ENCODE measurements around the gene AK8. TPM values are rescaled to one million over a fixed set of nuclear protein-coding genes. Genes with fewer than 3 reads are reported as not detected.

Gene AK8
- total RNA-seq, 6 experiments from 2014 or later, result 0.12 TPM; not detected in 4

DNA sequence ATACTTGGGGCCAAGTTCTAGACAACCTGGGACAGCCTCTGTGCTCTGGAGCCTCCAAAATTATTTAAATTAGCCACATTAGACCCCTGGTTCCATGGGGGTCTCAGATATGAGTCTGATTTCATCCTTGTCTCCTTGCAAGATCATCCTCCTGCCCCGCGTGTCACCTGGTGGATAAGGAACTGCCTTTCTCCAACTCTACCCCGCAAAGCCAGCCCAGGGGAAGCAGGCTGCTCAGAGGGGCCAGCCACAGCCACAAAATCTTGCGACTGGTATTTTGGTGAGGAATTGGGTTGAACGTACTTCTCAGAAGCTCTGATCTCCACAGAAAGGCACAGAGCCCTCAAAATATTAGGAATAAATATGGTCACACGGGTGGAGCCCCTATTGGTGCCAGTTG, 101.2 kb downstream of the AK8 start:
- WGBS (ENCODE audit: insufficient coverage, low coverage, low lambda C conversion rate, missing lambda C conversion rate), result 56% methylated on average over 4 of the region's 6 CpGs
- TF ChIP-seq, protein P1, sequence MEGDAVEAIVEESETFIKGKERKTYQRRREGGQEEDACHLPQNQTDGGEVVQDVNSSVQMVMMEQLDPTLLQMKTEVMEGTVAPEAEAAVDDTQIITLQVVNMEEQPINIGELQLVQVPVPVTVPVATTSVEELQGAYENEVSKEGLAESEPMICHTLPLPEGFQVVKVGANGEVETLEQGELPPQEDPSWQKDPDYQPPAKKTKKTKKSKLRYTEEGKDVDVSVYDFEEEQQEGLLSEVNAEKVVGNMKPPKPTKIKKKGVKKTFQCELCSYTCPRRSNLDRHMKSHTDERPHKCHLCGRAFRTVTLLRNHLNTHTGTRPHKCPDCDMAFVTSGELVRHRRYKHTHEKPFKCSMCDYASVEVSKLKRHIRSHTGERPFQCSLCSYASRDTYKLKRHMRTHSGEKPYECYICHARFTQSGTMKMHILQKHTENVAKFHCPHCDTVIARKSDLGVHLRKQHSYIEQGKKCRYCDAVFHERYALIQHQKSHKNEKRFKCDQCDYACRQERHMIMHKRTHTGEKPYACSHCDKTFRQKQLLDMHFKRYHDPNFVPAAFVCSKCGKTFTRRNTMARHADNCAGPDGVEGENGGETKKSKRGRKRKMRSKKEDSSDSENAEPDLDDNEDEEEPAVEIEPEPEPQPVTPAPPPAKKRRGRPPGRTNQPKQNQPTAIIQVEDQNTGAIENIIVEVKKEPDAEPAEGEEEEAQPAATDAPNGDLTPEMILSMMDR (IDR thresholded peaks at IDR 0.05), result no peak
- no peak for TF ChIP-seq POLR2A (IDR thresholded peaks at IDR 0.05)

DNA sequence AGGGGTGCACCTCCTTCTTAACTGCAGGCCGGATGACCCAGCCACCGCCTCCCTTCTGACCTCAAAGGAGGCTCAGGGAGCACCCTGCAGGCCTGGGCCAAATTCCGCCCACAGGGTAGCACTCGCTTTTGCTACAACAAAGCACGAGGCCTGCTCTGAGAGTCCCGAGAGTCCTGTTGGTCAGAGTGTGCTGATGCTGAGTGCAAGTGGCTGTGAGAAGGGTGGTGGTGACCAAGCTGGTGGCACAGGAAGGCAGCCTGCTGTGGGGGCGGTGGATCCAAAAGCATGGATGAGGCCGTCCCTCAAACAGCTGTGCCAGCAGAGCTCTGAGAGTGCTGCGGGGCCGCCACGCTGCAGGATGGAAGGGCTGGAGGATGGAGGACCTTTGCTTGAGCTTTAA, 101.8 kb downstream of the AK8 start:
- H3K9me3 ChIP-seq, result no peaks in the 10 kb centered on the region
- no peak overlapping the region for H3K4me3 ChIP-seq
- DNase-seq (no peak), ATAC-seq (no peak)
- H3K27me3 ChIP-seq, result no peaks in the 10 kb centered on the region
- intact Hi-C loops (cut with DNase I), result no loop called here
- no peaks in the 10 kb centered on the region for H3K4me1 ChIP-seq
- no peak for TF ChIP-seq POLR2A (IDR thresholded peaks at IDR 0.05)
- TF ChIP-seq, protein P1 (IDR thresholded peaks at IDR 0.05), result no peak
- 73% methylated on average over 4 of the region's 11 CpGs for WGBS (ENCODE audit: insufficient coverage, low coverage, low lambda C conversion rate, missing lambda C conversion rate)
- no peak overlapping the region for H3K27ac ChIP-seq
- no peaks in the 10 kb centered on the region for H3K36me3 ChIP-seq

More for the DNA sequence above, 101.2 kb downstream of the AK8 start:
- intact Hi-C loops (cut with DNase I), result no loop called here
- Histone ChIP-seq H3K4me1 (no peaks in the 10 kb centered on the region), H3K27me3 (no peaks in the 10 kb centered on the region), H3K4me3 (no peak overlapping the region), H3K9me3 (no peaks in the 10 kb centered on the region), H3K27ac (no peak overlapping the region), H3K36me3 (no peaks in the 10 kb centered on the region)
- ATAC-seq (no peak), DNase-seq (no peak)

DNA sequence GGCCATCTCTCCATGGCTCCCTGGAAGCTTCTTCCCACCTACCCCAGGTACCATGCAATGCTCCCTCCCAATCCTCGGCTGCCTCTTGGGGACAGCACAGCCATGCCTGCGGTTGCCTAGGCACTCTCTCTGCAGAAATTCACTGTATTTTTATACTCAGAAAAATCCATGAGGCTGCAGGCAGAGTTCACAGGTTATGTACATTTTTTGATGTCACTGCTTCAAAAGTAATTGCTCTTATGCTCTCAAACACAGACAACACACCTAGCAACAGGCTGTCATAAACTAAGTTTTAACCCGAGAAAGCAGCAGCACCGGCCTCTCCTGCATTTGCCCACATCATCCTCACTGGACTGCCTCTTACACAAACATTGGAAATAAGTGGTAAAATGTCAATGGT, 102.4 kb downstream of the AK8 start:
- no peak for DNase-seq
- intact Hi-C loops (cut with DNase I), result no loop called here

DNA sequence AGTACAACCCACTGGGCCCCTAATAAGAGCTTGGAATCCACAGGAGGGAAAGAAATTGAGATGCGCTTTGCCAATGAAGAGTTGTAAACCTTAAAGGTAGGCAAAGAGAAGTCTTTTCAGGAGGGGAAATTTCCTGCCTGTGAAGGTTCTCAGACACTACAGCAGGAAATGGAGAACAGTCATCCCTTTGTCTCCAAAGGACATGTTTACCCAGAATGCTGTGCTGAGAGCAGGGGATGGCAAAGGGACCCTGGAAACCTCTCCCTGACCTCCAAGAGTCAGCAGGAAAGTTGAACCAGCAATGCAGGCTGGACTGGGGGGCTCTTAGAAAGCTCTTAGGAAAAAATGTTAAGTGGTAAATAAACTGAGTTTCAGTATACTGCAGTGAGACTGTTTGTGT, 103.2 kb downstream of the AK8 start:
- no peaks in the 10 kb centered on the region for H3K27me3 ChIP-seq
- DNase-seq, result no peak
- H3K27ac ChIP-seq, result no peak overlapping the region
- ATAC-seq, result no peak
- H3K36me3 ChIP-seq, result no peaks in the 10 kb centered on the region
- H3K9me3 ChIP-seq, result no peaks in the 10 kb centered on the region
- no peak for TF ChIP-seq POLR2A (IDR thresholded peaks at IDR 0.05)
- TF ChIP-seq, protein P1 (IDR thresholded peaks at IDR 0.05), result no peak
- intact Hi-C loops (cut with DNase I), result no loop called here
- peaks cover 0 to 4% (median 0%) of the 10 kb centered on the region in 4 donors for H3K4me1 ChIP-seq
- WGBS (ENCODE audit: insufficient coverage, low coverage, low lambda C conversion rate, missing lambda C conversion rate), result 75% methylated on average over 1 of the region's 1 CpG
- no peak overlapping the region for H3K4me3 ChIP-seq

More for the DNA sequence above, 102.4 kb downstream of the AK8 start:
- TF ChIP-seq, protein P1 (IDR thresholded peaks at IDR 0.05), result no peak
- no peak for TF ChIP-seq POLR2A (IDR thresholded peaks at IDR 0.05)
- ATAC-seq, result no peak
- Histone ChIP-seq H3K27ac (no peak overlapping the region), H3K27me3 (no peaks in the 10 kb centered on the region), H3K4me1 (peaks cover 0 to under 1% (median 0%) of the 10 kb centered on the region in 4 donors), H3K9me3 (no peaks in the 10 kb centered on the region), H3K4me3 (no peak overlapping the region), H3K36me3 (no peaks in the 10 kb centered on the region)
- WGBS (ENCODE audit: insufficient coverage, low coverage, low lambda C conversion rate, missing lambda C conversion rate), result 78% methylated on average over 4 of the region's 4 CpGs

Measured in right lobe of liver (tissue), 6 donors.